Neutrophil (primary cell): ENCODE data around the gene ARTN.

Experiments
- H3K27ac ChIP-seq: fragments of 200-600 bp; sonication (generic); 2 replicates; pipeline ENCODE4 v1.5.1; 2016; ENCODE audit warnings: mild to moderate bottlenecking, moderate library complexity
- H3K27me3 ChIP-seq: fragments of 200-600 bp; sonication (generic); 2 replicates; pipeline ENCODE4 v1.6.0; 2016; ENCODE audit warnings: mild to moderate bottlenecking
- H3K36me3 ChIP-seq: fragments of 200-600 bp; sonication (generic); 2 replicates; pipeline ENCODE4 v1.5.1; 2017
- H3K4me1 ChIP-seq, 2 experiments: fragments of 200-600 bp in 1 of 2; sonication (generic) in 1 of 2; 1 replicate in 1 of 2; 2 replicates in 1 of 2; pipeline versions ENCODE4 v1.5.1 to v1.6.1; 2013 to 2016; ENCODE audit warnings: low read depth in 1 of 2, low read length in 1 of 2, mild to moderate bottlenecking in 1 of 2, moderate library complexity in 1 of 2; ENCODE audit not compliant: control insufficient read depth in 1 of 2, insufficient read depth in 1 of 2
- H3K4me3 ChIP-seq, 2 experiments: fragments of 200-600 bp in 1 of 2; sonication (generic) in 1 of 2; 1 replicate in 1 of 2; 2 replicates in 1 of 2; pipeline ENCODE4 v1.5.1; 2013 to 2016; ENCODE audit warnings: low read depth in 1 of 2, low read length in 1 of 2, mild to moderate bottlenecking in 1 of 2, moderate library complexity in 1 of 2
- H3K9me3 ChIP-seq: fragments of 200-600 bp; sonication (generic); 2 replicates; pipeline ENCODE4 v1.5.1; 2016
- TF ChIP-seq, protein P1 (sequence below): fragments of 200-600 bp; sonication (generic); IDR thresholded peaks from 2 replicates; pipeline ENCODE4 v1.5.1; 2016; ENCODE audit warnings: antibody characterized with exemption

ARTN gene

DNA sequence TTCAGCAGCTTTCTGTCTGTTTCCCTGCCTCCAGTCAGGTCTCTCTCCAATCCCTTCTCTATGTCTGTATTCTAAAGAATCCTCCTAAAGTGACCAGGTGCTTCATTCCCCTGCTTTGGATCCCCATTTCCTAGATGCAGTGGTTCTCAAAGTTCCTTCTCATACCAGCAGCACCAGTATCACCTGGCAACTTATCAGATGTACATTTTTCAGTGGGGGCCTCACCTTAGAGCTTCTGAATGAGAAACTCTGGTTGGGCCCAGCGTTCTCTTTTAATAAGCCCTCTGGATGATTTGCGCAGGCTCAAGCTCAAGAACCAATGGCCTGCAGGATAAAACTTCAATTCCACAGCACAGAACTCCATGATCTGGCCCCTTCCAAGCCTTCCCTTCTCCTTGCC lies 25.4 kb upstream of the ARTN start:
- Histone ChIP-seq H3K27me3 (no peaks in the 10 kb centered on the region), H3K36me3 (no peaks in the 10 kb centered on the region), H3K4me1 (no peaks in the 10 kb centered on the region), H3K27ac (no peak overlapping the region), H3K9me3 (no peaks in the 10 kb centered on the region), H3K4me3 (no peak overlapping the region)
- TF ChIP-seq, protein P1, sequence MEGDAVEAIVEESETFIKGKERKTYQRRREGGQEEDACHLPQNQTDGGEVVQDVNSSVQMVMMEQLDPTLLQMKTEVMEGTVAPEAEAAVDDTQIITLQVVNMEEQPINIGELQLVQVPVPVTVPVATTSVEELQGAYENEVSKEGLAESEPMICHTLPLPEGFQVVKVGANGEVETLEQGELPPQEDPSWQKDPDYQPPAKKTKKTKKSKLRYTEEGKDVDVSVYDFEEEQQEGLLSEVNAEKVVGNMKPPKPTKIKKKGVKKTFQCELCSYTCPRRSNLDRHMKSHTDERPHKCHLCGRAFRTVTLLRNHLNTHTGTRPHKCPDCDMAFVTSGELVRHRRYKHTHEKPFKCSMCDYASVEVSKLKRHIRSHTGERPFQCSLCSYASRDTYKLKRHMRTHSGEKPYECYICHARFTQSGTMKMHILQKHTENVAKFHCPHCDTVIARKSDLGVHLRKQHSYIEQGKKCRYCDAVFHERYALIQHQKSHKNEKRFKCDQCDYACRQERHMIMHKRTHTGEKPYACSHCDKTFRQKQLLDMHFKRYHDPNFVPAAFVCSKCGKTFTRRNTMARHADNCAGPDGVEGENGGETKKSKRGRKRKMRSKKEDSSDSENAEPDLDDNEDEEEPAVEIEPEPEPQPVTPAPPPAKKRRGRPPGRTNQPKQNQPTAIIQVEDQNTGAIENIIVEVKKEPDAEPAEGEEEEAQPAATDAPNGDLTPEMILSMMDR: no peak

DNA sequence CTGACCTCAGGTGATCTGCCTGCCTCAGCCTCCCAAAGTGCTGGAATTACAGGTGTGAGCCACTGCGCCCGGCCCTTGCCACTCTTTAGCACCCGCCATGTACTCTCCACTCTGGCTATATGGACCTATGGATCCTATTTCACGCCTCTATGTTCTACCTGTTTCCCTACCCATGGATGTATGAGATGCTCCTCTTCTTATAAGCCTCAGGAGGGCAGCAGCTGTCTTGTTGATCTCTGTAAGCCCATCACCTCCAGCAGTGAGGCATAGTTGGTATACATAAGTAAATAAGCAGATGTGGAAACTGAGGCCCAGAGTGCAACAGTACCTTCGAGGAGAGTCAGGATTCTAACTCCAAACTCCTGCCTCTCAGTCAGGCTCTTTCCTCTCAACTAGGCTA lies 24.7 kb upstream of the ARTN start:
- TF ChIP-seq, protein P1: no peak
- no peak overlapping the region for H3K27ac ChIP-seq
- no peaks in the 10 kb centered on the region for H3K27me3 ChIP-seq
- H3K9me3 ChIP-seq: no peaks in the 10 kb centered on the region
- H3K36me3 ChIP-seq: no peaks in the 10 kb centered on the region
- no peak overlapping the region for H3K4me3 ChIP-seq
- H3K4me1 ChIP-seq: no peaks in the 10 kb centered on the region

DNA sequence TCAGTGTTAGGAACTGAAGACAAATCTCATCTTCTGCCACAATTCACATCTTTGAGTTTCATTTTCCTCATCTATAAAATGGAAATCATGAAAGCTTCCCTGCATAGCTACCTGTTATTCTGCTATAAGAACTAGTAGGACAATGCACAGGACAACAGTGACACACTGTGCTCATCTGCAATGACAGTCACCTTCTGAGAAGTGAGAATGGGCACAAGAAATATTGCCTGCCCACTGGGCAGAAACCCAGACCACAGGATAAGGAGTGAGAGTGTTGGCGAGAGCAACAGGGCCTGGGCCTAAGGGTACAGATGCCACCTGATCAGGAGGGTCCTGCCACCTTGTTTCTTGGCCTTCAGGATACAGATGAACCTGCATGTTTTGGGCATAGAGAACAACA lies 23.3 kb upstream of the ARTN start:
- H3K4me3 ChIP-seq: no peak overlapping the region

DNA sequence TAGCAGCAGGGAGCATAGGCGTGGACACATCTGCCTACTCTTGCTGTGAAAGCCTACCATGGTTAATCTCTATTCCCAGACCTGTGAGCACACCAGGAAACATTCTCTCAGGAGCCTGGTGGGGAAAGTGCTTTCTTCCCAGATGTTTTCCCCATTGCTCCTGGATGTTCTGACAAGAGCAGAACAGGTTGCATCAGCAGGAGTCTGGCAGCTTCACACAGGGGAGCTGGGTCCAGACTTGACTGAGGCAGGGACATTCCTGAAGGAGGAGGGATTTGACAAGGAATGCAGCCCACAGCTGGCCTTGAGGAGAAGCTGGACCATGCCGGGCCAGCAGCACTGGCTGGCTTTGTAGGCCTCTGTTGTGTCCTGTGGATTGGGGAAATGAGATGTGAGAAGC lies 21.0 kb upstream of the ARTN start:
- Histone ChIP-seq H3K27ac (no peak overlapping the region), H3K27me3 (no peaks in the 10 kb centered on the region), H3K36me3 (no peaks in the 10 kb centered on the region), H3K9me3 (no peaks in the 10 kb centered on the region), H3K4me1 (no peaks in the 10 kb centered on the region), H3K4me3 (no peak overlapping the region)
- TF ChIP-seq, protein P1: no peak

More for the DNA sequence above, 23.3 kb upstream of the ARTN start:
- Histone ChIP-seq H3K36me3 (no peaks in the 10 kb centered on the region), H3K27me3 (no peaks in the 10 kb centered on the region), H3K9me3 (no peaks in the 10 kb centered on the region), H3K4me1 (no peaks in the 10 kb centered on the region), H3K27ac (no peak overlapping the region)
- TF ChIP-seq, protein P1: no peak

DNA sequence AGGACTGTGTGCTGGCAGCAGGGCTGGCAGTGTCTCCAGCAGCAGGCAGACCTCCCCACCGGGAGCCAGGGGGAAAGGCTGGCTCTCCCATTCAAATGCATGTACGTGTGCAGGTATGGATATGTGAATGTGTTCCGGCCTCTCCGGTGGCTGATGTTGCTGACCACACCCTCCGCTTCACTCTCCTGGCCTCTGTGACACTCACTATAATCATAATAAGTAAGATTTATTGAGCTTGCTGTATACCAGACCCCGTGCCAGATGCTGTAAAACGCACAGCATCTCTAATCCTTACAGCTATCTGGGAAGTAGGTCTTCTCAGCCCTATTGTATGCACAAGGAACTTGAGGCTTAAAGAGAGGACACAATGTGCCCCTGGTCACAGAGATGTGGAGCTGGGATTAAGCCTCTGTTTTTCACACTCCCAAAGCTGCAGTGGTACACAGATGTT lies 20.5 kb upstream of the ARTN start:
- TF ChIP-seq, protein P1: no peak
- Histone ChIP-seq H3K27me3 (no peaks in the 10 kb centered on the region), H3K27ac (no peak overlapping the region), H3K4me3 (no peak overlapping the region), H3K36me3 (no peaks in the 10 kb centered on the region), H3K9me3 (no peaks in the 10 kb centered on the region), H3K4me1 (no peaks in the 10 kb centered on the region)
